NOMO-1 treated with dmso at 0.1 percent for 144 hours (cell line): ENCODE data around the gene STARD5.

Experiments
- DNase-seq: peaks from one replicate; lab custom pipeline; 2025; ENCODE audit not compliant: unreplicated experiment; lab: John Stamatoyannopoulos, UW

The STARD5 gene

DNA sequence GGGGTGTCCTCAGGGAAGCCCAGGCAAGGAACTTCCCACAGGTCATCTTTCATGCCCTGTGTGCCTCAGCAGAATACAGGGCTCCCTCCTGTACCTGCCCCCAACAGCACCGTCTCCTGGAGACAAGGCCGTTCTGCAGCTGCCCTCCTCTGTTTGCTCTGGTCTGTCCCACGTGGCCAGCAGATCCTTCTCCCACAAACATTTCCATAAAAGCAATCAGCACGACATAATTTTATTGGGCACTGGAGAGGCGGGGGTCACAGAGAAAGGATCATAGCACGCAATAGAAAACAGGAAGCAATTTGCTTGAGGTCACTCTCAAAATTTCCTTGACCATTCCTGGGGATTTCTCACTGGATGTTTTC is 29.4 kb downstream of the STARD5 start:
- DNase-seq = no peak

DNA sequence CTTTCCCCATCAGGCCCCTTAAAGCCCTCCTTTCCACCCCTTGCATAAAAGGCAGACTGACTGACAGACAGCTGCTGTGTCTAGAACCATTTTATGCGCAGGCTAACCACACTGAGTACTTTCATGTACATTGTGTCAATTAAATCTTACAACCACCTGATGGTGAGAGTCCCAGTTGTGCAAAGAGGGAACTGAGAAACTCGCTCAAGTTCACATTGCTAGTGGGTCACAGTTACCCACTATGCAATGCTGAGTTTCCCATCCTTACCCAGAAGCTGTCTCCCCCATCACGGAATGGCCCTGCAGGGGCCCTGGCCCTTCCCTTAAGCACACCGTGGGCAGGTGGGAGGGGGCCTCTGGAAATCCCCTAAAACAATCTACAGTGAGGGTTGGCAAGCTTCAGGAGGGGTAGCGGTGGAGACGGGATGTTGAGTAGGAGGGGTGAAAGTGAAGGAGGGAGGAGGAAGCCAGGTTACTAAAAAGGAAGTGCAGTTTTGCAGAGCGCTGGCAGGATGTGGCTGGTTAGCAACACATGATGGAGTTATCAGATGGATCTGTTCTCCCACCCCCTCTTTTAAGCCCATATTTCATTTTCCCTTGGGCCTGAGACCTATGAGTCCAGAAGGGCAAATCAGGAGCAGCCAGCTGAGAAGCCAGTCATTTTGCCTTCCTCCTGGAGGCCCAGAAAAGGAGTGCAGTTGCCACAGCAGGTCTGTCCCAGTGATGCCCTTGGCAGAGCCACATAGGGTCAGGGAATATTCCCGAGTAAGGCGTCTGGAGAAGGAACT is 30.0 kb downstream of the STARD5 start:
- DNase-seq = peak; percentile 76

DNA sequence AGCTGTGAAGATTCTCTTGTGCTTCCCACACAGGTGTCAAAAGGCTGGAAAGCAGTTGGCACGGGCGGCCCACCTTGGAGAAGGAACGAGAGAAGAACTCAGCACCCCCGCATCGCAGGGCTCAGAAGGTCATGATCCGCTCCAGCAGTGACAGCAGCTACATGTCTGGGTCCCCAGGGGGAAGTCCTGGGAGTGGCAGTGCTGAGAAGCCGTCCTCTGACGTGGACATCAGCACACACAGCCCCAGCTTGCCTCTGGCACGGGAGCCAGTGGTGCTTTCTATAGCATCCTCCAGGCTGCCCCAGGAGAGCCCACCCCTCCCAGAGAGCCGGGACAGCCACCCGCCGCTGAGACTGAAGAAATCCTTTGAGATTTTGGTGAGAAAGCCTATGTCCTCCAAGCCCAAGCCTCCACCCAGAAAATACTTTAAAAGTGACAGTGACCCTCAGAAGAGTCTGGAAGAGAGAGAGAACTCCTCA is 31.4 kb downstream of the STARD5 start:
- DNase-seq = no peak

DNA sequence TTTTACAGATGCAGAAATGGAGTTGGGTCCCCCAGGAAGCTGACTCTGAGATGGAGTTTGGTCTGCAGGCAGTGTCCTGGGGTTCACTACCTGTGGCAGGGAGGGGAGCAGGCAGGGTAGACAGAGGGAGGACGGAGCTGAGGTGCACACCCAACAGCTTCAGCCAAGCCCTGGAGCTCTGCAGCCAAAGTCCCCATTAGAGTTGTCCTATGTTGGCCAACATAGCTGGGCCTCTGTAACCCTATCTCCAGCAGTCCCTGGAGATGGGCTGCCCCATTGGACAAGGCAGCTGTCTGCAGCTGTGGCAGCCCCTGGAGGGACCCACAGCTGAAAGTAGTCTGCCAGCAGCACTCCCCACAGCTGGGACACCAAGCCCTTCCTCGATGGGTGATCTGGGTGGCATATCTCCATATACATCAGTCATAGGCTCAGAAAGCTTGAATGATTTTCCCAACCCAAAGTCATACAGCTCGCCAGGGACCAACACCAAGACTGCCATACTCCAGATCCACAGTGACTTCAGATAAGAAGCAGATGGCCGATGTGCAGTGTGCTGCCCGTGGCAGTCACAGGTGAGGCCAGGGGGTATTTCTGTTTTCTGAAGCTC is 31.9 kb downstream of the STARD5 start:
- DNase-seq = no peak

DNA sequence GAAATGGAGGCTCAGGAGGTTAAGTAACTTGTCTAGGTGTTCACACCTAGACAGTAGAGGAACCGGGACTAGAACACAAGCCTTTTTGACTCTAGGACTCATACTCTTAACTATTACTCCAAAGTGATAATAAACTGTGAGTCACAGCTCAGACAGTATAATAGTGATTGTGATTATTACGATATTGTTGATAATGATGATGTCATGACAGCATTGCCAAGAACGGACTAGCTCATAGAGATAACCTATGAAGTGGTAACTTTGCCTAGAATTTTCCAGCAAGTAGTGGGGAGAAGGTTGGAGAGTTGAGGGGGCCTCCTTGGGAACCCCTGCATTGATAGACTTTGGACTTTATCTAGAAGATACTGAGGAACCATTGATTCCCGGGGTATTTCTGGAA is 34.0 kb downstream of the STARD5 start:
- no peak for DNase-seq

DNA sequence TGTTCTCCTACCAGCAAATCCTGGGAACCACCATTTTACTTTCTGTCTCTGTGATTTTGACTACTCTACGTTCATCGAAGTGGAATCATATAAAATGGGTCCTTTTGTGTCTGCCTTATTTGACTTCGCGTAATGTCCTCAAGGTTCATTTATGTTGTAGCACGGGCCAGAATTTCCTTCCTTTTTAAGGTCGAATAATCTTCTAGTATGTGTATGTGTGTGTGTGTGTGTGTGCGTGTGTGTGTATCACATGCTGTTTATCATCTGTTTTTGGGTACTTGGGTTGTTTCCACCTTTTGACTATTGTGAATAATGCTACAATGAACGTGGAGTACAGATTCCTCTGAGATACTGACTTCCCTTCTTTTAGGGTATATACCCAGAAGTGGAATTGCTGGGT is 35.3 kb downstream of the STARD5 start:
- no peak for DNase-seq

DNA sequence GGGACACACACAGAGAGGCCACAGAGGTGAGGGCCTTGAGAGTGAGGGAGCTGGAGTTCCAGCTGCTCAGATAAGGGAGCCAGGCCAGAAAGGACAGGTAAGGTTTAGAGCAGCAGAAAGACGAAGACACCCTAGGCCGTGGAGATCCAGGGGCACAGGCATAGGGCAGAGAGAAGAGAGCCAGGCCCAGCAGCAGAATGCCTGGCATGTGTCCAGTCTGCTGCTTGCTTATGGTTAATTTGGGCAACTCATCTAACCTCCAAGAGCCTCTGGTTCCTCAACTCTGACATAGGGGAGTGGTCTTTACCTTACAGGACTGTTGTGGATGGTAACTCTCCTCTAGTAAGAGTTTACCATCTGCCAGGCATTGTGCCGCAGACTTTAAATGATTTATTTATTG is 35.9 kb downstream of the STARD5 start:
- no peak for DNase-seq

DNA sequence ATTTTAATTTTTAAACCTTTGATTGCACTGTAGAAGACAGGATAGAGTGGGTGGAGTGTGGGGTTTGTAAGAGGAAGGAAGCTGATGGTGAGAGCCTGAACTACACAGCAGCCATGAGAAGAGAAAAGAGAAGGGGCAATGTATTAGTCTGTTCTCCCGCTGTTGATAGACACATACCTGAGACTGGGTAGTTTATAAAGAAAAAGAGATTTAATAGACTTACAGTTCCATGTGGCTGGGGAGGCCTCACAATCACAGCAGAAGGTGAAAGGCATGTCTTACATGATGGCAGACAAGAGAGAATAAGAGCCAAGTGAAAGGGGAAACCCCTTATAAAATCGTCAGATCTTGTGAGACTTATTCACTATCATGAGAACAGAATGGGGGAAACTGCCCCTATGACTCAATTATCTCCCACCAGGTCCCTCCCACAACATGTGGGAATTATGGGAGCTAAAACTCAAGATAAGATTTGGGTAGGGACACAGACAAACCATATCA is 37.3 kb downstream of the STARD5 start:
- no peak for DNase-seq

DNA sequence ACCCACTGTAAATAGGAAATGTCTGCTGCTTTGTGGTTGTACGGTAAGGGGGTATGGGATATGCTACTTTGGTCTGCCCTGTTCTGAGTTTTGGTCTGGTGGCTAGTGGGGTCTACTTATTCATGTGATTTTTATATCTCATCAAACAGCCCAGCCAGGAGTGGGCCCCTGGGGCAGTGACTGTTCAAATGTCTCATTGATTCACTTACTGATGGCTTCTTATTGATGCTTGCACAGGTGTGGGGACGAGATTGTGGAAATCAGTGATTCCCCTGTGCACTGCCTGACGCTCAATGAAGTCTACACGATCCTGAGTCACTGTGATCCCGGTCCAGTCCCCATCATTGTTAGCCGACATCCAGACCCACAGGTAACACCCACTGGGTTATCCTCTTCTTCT is 38.5 kb downstream of the STARD5 start:
- no peak for DNase-seq

DNA sequence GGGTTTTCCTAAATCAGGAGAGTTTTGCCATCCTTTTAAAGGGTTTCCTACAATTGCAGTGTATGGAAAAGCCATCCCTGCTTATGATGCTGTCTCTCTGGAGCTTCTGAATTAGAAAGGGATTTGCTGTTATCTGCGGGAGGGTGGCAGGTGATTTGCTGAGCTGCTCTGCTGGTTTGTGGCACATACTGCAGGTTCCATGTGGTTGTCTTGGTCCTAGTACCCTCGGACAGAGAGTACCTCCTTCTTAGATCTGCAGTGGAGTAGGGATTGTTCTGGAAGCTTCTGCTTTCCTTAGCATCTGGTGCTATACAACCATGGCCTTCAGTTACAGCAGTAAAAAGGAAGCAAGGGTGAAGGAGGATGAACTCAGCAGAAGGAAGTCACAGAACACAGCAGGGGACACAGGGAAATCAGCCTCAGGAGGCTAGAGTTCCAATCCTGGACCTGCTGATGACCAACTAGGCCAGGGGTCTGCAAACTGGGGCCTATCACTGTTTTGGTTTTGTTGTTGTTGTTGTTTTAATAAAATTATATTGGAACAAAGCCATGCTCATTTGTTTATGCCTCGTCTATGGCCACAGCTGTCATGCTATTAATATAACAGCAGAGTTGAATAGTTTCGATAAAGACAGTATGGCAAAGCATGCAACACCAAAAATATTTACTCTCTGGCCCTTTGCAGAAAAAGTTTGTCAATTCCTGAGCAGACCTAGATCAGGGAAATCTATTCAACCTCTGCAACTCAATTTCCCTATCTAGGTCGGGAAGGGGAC is 39.5 kb downstream of the STARD5 start:
- no peak for DNase-seq

DNA sequence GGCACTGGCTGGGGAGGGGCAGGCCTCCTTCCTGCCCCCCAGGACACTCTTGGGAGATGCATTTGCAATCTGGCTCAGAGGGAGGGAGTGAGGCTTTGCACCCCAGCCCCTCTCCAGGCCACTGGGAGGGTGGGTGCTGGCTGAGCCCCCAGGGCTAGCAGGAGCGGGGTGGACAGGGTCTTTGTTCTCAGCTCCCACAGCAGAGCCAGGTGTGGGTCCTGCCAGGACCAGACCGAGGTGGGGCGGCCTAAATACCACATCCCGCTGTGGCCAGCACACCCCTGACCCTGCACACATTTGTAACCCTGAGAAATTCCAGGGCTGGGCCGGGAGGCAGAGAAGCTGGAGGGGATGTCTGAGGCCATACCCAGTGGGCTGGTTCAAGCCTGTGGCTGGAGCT is 41.0 kb downstream of the STARD5 start:
- no peak for DNase-seq

DNA sequence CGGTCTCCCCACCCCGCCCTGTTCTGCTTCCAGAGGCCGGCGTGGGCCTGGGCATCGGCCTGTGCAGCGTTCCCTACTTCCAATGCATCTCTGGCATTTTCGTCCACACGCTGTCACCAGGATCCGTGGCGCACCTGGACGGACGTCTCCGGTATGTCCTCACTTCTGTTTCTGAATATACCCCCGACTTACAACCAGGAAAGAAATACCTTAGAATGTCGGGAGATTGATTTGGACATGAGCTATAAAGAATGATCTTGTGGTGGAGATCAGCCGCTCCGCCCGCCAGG is 41.4 kb downstream of the STARD5 start:
- DNase-seq = no peak

DNA sequence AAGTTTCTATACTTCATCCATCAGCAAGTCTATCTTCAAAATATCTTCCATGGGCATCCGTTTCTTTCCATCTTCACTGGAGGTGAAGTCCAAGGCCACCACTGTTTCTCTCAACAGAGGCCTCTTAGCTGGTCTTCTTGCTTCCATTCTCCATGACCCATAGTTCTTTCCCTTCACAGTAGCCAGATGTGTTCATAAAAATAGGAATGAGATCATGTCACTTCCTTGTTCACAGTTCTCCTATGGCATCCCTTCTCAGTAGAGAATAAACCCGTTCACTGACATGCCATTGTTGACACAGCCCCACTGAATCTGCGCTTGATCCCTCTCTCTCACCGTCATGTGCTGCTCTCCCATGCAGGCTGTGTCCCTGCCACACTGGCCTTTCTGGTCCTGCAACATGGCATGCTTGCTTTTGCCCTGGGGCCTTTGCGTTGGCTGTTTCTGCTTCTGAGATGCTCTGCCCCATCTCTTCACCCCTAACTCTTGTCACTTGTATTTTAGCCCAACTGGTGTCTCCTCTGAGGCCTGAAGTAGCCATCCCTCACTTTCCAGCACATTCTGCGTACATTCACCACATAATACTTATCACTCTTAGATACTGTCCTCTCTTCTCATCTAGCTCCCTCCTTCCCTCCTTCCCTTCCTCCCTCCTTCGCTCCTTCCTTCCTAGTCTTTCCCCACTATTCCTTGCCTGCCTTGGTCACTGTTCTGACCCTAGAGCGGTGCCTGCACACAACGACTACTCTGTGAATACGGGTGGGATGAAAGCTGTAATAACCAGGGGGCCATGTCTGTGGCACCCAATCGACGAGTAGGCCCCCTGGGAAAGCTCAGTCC is 42.0 kb downstream of the STARD5 start:
- DNase-seq = no peak

DNA sequence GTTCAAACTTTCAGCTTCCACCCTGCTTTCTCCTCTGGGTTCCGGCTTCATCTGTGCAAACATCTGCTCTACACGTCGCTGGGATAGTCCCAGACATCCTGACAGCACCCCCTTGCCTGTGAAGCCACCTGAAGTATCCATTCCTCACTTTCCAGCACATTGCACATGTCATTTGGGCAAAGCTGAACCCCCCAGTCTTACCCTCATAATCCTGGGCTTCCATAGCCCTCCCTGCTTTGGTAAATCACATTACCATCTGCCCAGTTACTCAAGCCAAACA is 42.5 kb downstream of the STARD5 start:
- DNase-seq = no peak

DNA sequence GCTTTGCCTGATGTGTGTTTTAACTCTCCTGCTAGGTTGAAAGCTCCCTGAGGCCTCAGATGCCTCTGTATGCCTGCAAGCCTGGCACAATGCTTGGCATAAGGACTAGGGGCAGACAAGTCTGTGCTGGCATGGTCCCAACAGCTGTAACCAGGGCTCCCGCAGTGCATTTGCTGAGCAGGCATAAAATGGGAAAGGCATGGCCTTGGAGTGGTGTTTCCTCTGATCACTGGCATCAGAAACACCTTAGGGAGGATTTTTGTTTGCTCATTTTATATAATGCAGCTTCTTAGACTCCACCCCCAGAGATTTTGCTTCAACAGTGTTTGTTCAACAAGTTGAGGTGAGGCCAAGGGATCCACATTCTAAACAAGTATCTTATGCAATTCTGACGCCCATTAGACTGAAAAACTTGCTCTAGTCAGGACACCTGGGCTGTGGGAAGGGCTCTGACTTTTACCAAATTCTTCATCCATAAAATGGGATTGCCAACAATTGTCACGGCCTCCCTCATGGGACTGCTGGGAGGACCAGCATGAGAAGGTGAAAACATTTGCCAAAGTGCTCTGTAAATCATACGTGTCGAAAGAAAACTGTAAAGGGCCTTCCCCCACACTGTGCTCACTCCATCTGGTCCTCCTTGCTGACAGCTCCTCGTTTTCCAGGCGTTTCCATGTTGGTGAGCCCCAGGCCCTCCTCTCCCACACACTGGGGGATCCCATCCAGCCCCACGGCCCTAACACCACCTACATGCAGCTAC is 43.1 kb downstream of the STARD5 start:
- DNase-seq = no peak

DNA sequence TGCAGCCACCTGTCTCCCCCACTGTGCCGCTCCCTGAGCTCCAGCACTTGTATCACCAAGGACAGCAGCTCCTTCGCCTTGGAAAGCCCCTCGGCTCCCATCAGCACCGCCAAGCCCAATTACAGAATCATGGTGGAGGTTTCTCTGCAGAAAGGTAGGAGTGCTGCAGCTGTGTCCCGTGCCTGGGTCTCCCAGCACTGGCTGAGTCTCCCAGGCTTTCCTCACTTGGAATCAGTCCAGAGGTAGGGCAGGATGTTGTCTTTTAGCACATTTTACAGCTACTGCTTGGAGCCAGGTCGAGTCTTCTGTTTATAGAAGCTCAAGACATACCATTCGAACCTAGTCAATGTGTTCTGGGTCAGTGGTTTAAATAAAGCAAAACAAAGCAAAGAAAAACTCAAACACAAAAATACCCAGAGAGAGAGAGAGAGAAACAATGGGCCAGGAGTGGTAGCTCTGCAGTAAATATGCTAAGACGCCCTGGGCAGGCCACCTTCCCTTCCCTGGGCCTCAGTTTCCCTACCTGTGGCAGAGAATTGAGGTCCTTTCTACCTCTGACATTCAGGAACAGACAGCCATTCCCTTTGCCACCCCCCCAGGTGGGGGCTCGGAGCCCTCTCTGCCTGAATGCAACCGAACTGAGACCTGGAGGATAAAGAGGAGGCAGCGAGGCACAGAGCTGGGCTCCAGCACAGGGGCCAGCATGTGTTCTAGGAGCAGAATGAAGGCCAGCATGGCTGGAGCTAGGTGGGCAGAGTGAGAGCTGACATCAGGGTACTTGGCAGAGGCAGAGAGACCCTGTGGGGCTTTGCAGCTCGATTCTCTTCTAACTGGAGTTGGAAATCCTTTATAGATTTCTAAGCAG is 44.1 kb downstream of the STARD5 start:
- no peak for DNase-seq

DNA sequence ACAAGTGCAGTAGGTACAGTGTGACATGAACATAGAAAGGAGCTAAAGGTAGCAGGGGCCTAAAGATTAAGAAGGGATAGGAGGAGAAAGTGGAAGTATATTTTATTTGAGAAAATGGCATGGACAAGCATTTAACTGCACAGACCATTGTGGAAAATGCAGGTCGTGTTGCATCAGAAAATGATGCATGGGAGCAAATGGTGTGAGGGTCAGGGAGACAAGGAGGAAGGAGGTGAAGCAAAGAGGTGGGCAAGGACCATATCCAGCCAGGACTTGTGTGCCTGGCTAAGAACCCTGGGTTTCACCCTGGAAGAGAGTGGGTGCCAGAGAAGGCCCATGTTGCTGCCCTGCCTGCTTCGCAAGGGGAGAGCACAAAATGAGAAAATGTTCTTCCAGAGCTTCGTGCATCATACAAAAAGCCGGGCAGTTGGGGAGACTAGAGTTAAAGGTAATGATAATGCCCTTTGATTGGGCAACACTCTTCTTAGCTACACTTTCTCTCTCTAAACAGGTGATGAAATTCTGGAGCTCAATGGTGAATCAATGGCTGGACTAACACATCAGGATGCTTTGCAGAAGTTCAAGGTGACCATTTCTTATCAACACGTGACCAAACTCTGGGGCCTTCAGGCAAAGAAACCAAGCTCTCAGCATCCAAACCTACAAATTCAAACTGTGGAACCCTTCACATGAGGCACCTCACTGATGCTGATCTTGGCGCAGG is 45.5 kb downstream of the STARD5 start:
- no peak for DNase-seq

DNA sequence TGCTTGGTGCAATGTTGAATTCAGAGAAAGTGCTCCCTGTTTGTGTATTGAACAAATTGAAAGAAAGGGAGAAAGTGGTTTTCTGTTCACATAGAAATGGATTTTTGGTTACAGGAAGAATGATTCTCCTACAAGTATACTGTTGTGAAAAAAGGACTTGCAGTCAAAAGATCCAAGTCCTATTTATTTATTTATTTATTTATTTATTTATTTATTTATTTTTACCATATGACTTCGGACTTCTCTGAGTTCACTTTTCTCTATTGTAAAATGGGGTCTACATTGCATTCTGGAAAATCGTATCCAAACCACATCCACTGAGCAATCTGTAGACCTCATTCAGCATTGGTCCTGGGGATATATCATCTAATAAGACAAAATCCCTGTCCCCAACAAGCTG is 46.1 kb downstream of the STARD5 start:
- DNase-seq = no peak

DNA sequence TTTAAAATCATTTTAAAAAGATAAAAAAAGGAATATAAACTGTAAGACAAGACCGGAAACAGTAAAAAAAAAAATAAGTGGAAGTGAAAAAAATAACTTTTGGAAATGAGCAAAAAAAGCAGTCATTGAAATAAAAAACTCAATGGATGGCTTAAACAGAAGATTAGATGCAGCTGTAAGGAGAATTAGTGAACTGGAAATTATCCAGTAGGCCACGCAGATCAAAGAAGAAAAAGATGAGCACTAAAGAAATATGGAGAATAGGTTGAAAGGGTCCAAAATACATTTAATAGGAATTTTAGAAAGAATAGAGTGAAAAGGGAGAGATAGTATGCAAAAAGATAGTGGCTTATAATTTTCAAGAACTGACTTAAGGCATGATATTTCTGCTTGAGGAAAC is 47.0 kb downstream of the STARD5 start:
- no peak for DNase-seq
